HAP-1 (cell line): ENCODE results near the gene CARS1.

Experiments used
- DNase-seq, 2 experiments: peaks; one replicate each; pipeline ENCODE4 v3.0.0-alpha.2; 2016 to 2020; ENCODE audit warnings: low spot score in 2 of 2
- H3K27me3 ChIP-seq: fragments of 250-450 bp; sonication (Bioruptor Pico); 2 replicates; pipeline ENCODE4 v1.5.1; 2020; ENCODE audit warnings: low read depth, mild to moderate bottlenecking, moderate library complexity
- H3K36me3 ChIP-seq: fragments of 250-450 bp; sonication (Bioruptor Pico); replicated peaks from 2 replicates; pipeline ENCODE4 v1.5.1; 2020; ENCODE audit warnings: mild to moderate bottlenecking
- H3K4me1 ChIP-seq: fragments of 250-450 bp; sonication (Bioruptor Pico); 2 replicates; pipeline ENCODE4 v1.5.1; 2020; ENCODE audit warnings: mild to moderate bottlenecking
- H3K4me3 ChIP-seq: fragments of 250-450 bp; sonication (Bioruptor Pico); 2 replicates; pipeline ENCODE4 v1.5.1; 2020; ENCODE audit warnings: mild to moderate bottlenecking, moderate library complexity
- H3K9me3 ChIP-seq: fragments of 250-450 bp; sonication (Bioruptor Pico); 2 replicates; pipeline ENCODE4 v1.5.1; 2020; ENCODE audit warnings: mild to moderate bottlenecking, moderate library complexity
- in situ Hi-C: fragments of 300-500 bp; cut with MboI; formaldehyde crosslinking; loops from 3 replicates; pipeline ENCODE4 v1.14.3; 2020; ENCODE audit warnings: low sequenced_read_pairs, inconsistent platforms, mixed read lengths

The CARS1 gene

GRCh38 chr11:3093281-3094191, 36.3 kb upstream of the CARS1 start:
- Histone ChIP-seq H3K36me3 (no peaks in the 10 kb centered on the region), H3K4me3 (no peak overlapping the region), H3K4me1 (no peaks in the 10 kb centered on the region; the same call in 1 of the 2 replicates), H3K27me3 (no peaks in the 10 kb centered on the region), H3K9me3 (no peaks in the 10 kb centered on the region)
- DNase-seq = no peak
- in situ Hi-C loops = loop anchor here (5.0 kb wide), 1 partner anchor 51 kb away; no protein-coding TSS in a partner anchor

- Histone ChIP-seq H3K9me3 (no peaks in the 10 kb centered on the region), H3K4me3 (no peak overlapping the region), H3K36me3 (no peaks in the 10 kb centered on the region), H3K27me3 (no peaks in the 10 kb centered on the region), H3K4me1 (no peaks in the 10 kb centered on the region; the same call in 1 of the 2 replicates)
- in situ Hi-C loops = loop anchor here (5.0 kb wide), 1 partner anchor 50 kb away; no protein-coding TSS in a partner anchor
- no peak for DNase-seq
Observed at GRCh38 chr11:3092603-3093141, 35.4 kb upstream of the CARS1 start.

- Histone ChIP-seq H3K4me3 (no peak overlapping the region), H3K36me3 (no peaks in the 10 kb centered on the region), H3K4me1 (no peaks in the 10 kb centered on the region; the same call in 1 of the 2 replicates), H3K9me3 (no peaks in the 10 kb centered on the region), H3K27me3 (no peaks in the 10 kb centered on the region)
- peak; percentile 65 to 85 for DNase-seq
- in situ Hi-C loops = loop anchor here (5.0 kb wide), 1 partner anchor 50 kb away; no protein-coding TSS in a partner anchor
Observed at GRCh38 chr11:3091846-3092602, 34.8 kb upstream of the CARS1 start.

GRCh38 chr11:3091081-3091845, 34.0 kb upstream of the CARS1 start:
- Histone ChIP-seq H3K9me3 (no peaks in the 10 kb centered on the region), H3K27me3 (no peaks in the 10 kb centered on the region), H3K4me1 (no peaks in the 10 kb centered on the region; the same call in 1 of the 2 replicates), H3K36me3 (no peaks in the 10 kb centered on the region), H3K4me3 (no peak overlapping the region)
- DNase-seq = no peak
- in situ Hi-C loops = loop anchor here (5.0 kb wide), 1 partner anchor 49 kb away; no protein-coding TSS in a partner anchor

- no peaks in the 10 kb centered on the region for H3K9me3 ChIP-seq
- H3K36me3 ChIP-seq = no peaks in the 10 kb centered on the region
- DNase-seq = no peak
- no peaks in the 10 kb centered on the region; the same call in 1 of the 2 replicates for H3K4me1 ChIP-seq
- H3K27me3 ChIP-seq = peaks cover 2% of the 10 kb centered on the region; the same call in 1 of the 2 replicates
- in situ Hi-C loops = loop anchor here (5.0 kb wide), 1 partner anchor 48 kb away; no protein-coding TSS in a partner anchor
- H3K4me3 ChIP-seq = no peak overlapping the region
Observed at GRCh38 chr11:3090096-3090901, 33.1 kb upstream of the CARS1 start.

- H3K4me3 ChIP-seq = no peak overlapping the region
- H3K27me3 ChIP-seq = peaks cover 5% of the 10 kb centered on the region; the same call in 1 of the 2 replicates
- no peaks in the 10 kb centered on the region; the same call in 1 of the 2 replicates for H3K4me1 ChIP-seq
- DNase-seq = no peak
- in situ Hi-C loops = loop anchor here (5.0 kb wide), 1 partner anchor 47 kb away; no protein-coding TSS in a partner anchor
- H3K9me3 ChIP-seq = no peaks in the 10 kb centered on the region
- no peaks in the 10 kb centered on the region for H3K36me3 ChIP-seq
Observed at GRCh38 chr11:3089236-3090061, 32.2 kb upstream of the CARS1 start.

- DNase-seq = no peak
- peaks cover 5% of the 10 kb centered on the region; the same call in 1 of the 2 replicates for H3K27me3 ChIP-seq
- no peak overlapping the region for H3K4me3 ChIP-seq
- H3K9me3 ChIP-seq = no peaks in the 10 kb centered on the region
- no peaks in the 10 kb centered on the region for H3K36me3 ChIP-seq
- in situ Hi-C loops = no loop called here
- H3K4me1 ChIP-seq = no peaks in the 10 kb centered on the region; the same call in 1 of the 2 replicates
Observed at GRCh38 chr11:3088806-3089205, 31.6 kb upstream of the CARS1 start.

- H3K36me3 ChIP-seq = no peaks in the 10 kb centered on the region
- H3K4me1 ChIP-seq = no peaks in the 10 kb centered on the region; the same call in 1 of the 2 replicates
- DNase-seq = no peak
- peaks cover 5% of the 10 kb centered on the region; the same call in 1 of the 2 replicates for H3K27me3 ChIP-seq
- in situ Hi-C loops = no loop called here
- no peaks in the 10 kb centered on the region for H3K9me3 ChIP-seq
- H3K4me3 ChIP-seq = no peak overlapping the region
Observed at GRCh38 chr11:3087821-3088800, 30.9 kb upstream of the CARS1 start.

- Histone ChIP-seq H3K4me3 (no peak overlapping the region), H3K27me3 (peaks cover 5% of the 10 kb centered on the region; the same call in 1 of the 2 replicates), H3K9me3 (no peaks in the 10 kb centered on the region), H3K36me3 (no peaks in the 10 kb centered on the region), H3K4me1 (no peaks in the 10 kb centered on the region; the same call in 1 of the 2 replicates)
- in situ Hi-C loops = no loop called here
- no peak for DNase-seq
Observed at GRCh38 chr11:3087373-3087772, 30.1 kb upstream of the CARS1 start.

- Histone ChIP-seq H3K4me3 (no peak overlapping the region), H3K36me3 (no peaks in the 10 kb centered on the region), H3K4me1 (no peaks in the 10 kb centered on the region; the same call in 1 of the 2 replicates), H3K27me3 (peaks cover 5% of the 10 kb centered on the region; the same call in 1 of the 2 replicates), H3K9me3 (no peaks in the 10 kb centered on the region)
- no peak for DNase-seq
- in situ Hi-C loops = no loop called here
Observed at GRCh38 chr11:3086671-3087150, 29.5 kb upstream of the CARS1 start.
